Caco-2 (cell line): ENCODE results near the gene MOB2. TPM values are rescaled to one million over a fixed set of nuclear protein-coding genes. Genes with fewer than 3 reads are reported as not detected.

ENCODE experiments used
- BruUV-seq: library from RNA; stranded (reverse); fragments of 400-500 nt; replicated peaks from 2 replicates; lab custom pipeline; 2021; lab: Mats Ljungman, UMichigan
- CTCF ChIA-PET: fragments of 300-600 bp; sonication (Branson Sonifier 250); formaldehyde crosslinking; loops from one replicate; lab custom pipeline; 2022; ENCODE audit warnings: antibody characterized with exemption; lab: Charles Lee
- POLR2A ChIA-PET: fragments of 300-600 bp; sonication (Branson Sonifier 250); formaldehyde crosslinking; loops from one replicate; lab custom pipeline; 2022; ENCODE audit warnings: antibody characterized with exemption; lab: Charles Lee
- DNase-seq, 2 experiments: peaks; one replicate each; pipeline versions ENCODE4 v3.0.0 to v3.0.0-alpha.2; 2020 to 2022
- H3K27me3 ChIP-seq: replicated peaks from 2 replicates; pipeline ENCODE4 v1.6.0; 2011; ENCODE audit warnings: low read length; ENCODE audit not compliant: control insufficient read depth, insufficient read depth
- H3K36me3 ChIP-seq: 2 replicates; pipeline ENCODE4 v1.5.1; 2011; ENCODE audit warnings: low read length; ENCODE audit not compliant: control insufficient read depth, insufficient read depth
- H3K4me1 ChIP-seq: fragments of 250-450 bp; sonication (Bioruptor Pico); 2 replicates; pipeline ENCODE4 v1.5.1; 2020; ENCODE audit warnings: mild to moderate bottlenecking
- H3K4me3 ChIP-seq: 2 replicates; pipeline ENCODE4 v1.5.1; 2011; ENCODE audit warnings: low read depth, mild to moderate bottlenecking, control low read depth, low read length
- H3K9me3 ChIP-seq: fragments of 250-450 bp; sonication (Bioruptor Pico); 2 replicates; pipeline ENCODE4 v1.5.1; 2020; ENCODE audit warnings: mild to moderate bottlenecking, moderate library complexity
- H3K27ac Mint-ChIP-seq: one replicate; pipeline ENCODE4 v1.8.0; 2022; ENCODE audit warnings: mixed read lengths; ENCODE audit not compliant: unreplicated experiment
- H3K27me3 Mint-ChIP-seq: one replicate; pipeline ENCODE4 v1.8.0; 2022; ENCODE audit warnings: mixed read lengths; ENCODE audit not compliant: insufficient read depth, unreplicated experiment
- H3K36me3 Mint-ChIP-seq: one replicate; pipeline ENCODE4 v1.8.0; 2022; ENCODE audit warnings: mild to moderate bottlenecking, mixed read lengths; ENCODE audit not compliant: insufficient read depth, unreplicated experiment
- H3K4me1 Mint-ChIP-seq: one replicate; pipeline ENCODE4 v1.8.0; 2022; ENCODE audit warnings: low read depth, mixed read lengths; ENCODE audit not compliant: unreplicated experiment
- H3K4me3 Mint-ChIP-seq: one replicate; pipeline ENCODE4 v1.8.0; 2022; ENCODE audit warnings: mild to moderate bottlenecking, moderate library complexity, mixed read lengths; ENCODE audit not compliant: unreplicated experiment
- H3K9me3 Mint-ChIP-seq: one replicate; pipeline ENCODE4 v1.8.0; 2022; ENCODE audit warnings: mixed read lengths; ENCODE audit not compliant: unreplicated experiment
- intact Hi-C: fragments of 100-400 bp; cut with micrococcal nuclease; formaldehyde crosslinking; loops from one replicate; pipeline ENCODE4 v1.10.0; 2022; ENCODE audit not compliant: unreplicated experiment
- total RNA-seq: library from RNA; stranded (reverse); gene quantifications from 2 replicates; pipeline ENCODE4 v1.2.3, GENCODE V29; 2022
- TF ChIP-seq, protein P1 (sequence below), 2 experiments: fragments of 200-600 bp in 1 of 2; IDR thresholded peaks; 1 replicate in 1 of 2; 2 replicates in 1 of 2; pipeline versions ENCODE4 v1.5.1 to v1.8.0; 2011 to 2022; ENCODE audit warnings: antibody characterized with exemption in 1 of 2, control low read depth in 1 of 2, inconsistent platforms in 1 of 2, low read depth in 1 of 2, low read length in 1 of 2, mild to moderate bottlenecking in 1 of 2, moderate library complexity in 1 of 2; ENCODE audit not compliant: insufficient read depth in 1 of 2, severe bottlenecking in 1 of 2, unreplicated experiment in 1 of 2

Gene MOB2
- total RNA-seq, 1 experiment from 2014 or later, result 32.7 TPM

DNA sequence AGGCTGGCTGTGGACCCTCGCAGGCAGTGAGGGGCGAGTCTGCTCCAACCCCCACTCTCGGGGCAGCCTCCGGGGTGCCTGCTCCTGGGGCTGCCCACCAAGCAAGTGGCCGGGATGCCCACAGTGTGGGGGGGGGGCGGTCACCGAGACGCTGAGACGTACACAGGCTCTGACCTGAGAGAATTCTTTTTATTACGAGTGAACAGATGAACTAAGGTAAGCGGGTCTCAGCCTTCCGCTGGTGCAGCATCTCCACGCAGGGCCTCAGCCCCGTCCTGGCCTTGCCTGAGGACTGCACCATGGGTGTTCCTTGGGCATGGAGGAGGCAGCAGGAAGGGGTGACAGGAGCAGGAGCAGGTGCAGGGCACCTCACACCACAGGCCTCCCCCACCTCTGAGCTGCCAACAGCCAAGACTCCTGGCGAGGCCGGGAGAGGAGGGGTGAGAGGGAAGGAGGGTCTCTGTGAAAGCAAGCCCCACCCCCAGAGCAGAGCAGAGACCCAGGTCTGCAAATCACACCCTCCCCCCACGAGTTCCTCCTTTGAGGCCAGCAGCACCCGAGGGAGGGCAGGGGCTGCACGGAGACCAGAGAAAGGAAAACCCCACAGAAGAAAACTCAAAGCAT, 17.2 kb downstream of the MOB2 start:
- POLR2A ChIA-PET, result no interaction called here
- intact Hi-C loops, result no loop called here

DNA sequence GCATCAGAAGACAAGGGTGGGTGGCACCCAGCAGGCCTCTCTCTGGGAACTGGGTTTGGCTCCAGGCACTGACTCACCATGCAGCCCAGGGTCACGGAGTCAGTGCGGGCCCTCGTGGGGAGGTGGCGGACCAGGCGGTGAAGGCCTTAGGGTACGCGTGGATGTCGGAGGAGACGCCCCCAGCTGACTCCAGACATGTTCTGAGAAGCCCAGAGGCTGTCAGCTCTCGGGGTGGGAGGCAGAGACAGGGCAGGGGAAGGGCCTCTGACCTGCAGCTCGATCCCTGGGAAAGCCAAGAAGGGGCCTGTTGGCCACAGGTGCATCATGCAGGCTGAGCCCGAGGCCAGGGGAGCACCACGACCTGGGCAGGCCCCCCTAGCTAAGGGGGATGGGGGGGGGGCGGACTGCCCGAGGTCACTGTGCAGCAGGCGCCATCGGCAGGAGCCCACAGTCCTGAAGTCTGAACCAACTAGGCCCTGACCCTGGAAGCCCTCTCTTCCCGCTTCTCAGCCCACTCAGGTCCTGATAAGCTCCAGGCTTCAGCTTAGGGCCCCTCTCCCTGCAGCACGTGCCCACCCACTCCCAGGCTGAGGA, 18.0 kb downstream of the MOB2 start:
- no peaks in the 10 kb centered on the region for H3K27me3 Mint-ChIP-seq
- intact Hi-C loops, result no loop called here
- CTCF ChIA-PET, result interaction anchor here (1.0 kb wide), 1 partner anchor 106 kb away, joined by 3 read pairs; no protein-coding TSS in a partner anchor
- no peaks in the 10 kb centered on the region for H3K4me1 ChIP-seq
- peaks cover 43% of the 10 kb centered on the region for H3K36me3 Mint-ChIP-seq
- peaks cover 6% of the 10 kb centered on the region for H3K4me1 Mint-ChIP-seq
- no peaks in the 10 kb centered on the region for H3K36me3 ChIP-seq
- no peak overlapping the region for H3K4me3 Mint-ChIP-seq
- no peaks in the 10 kb centered on the region for H3K9me3 ChIP-seq
- H3K9me3 Mint-ChIP-seq, result no peaks in the 10 kb centered on the region
- TF ChIP-seq, protein P1, sequence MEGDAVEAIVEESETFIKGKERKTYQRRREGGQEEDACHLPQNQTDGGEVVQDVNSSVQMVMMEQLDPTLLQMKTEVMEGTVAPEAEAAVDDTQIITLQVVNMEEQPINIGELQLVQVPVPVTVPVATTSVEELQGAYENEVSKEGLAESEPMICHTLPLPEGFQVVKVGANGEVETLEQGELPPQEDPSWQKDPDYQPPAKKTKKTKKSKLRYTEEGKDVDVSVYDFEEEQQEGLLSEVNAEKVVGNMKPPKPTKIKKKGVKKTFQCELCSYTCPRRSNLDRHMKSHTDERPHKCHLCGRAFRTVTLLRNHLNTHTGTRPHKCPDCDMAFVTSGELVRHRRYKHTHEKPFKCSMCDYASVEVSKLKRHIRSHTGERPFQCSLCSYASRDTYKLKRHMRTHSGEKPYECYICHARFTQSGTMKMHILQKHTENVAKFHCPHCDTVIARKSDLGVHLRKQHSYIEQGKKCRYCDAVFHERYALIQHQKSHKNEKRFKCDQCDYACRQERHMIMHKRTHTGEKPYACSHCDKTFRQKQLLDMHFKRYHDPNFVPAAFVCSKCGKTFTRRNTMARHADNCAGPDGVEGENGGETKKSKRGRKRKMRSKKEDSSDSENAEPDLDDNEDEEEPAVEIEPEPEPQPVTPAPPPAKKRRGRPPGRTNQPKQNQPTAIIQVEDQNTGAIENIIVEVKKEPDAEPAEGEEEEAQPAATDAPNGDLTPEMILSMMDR (IDR thresholded peaks at IDR 0.05; ENCODE audit: insufficient read depth in 1 of 2, low read depth in 1 of 2, low read length in 1 of 2, severe bottlenecking in 1 of 2, unreplicated experiment in 1 of 2), result no peak
- no peak overlapping the region for H3K27ac Mint-ChIP-seq
- H3K27me3 ChIP-seq, result no peaks in the 10 kb centered on the region
- no TSS peak for BruUV-seq
- POLR2A ChIA-PET, result no interaction called here
- no peak for DNase-seq
- no peak overlapping the region for H3K4me3 ChIP-seq

More for the DNA sequence above, 17.2 kb downstream of the MOB2 start:
- H3K27ac Mint-ChIP-seq, result no peak overlapping the region
- no peaks in the 10 kb centered on the region for H3K36me3 ChIP-seq
- no peak overlapping the region for H3K4me3 Mint-ChIP-seq
- H3K4me3 ChIP-seq, result no peak overlapping the region
- peaks cover 45% of the 10 kb centered on the region for H3K36me3 Mint-ChIP-seq
- BruUV-seq, result TSS peak; percentile 53
- H3K27me3 ChIP-seq, result no peaks in the 10 kb centered on the region
- no peaks in the 10 kb centered on the region for H3K9me3 Mint-ChIP-seq
- TF ChIP-seq, protein P1 (IDR thresholded peaks at IDR 0.05; ENCODE audit: insufficient read depth in 1 of 2, low read depth in 1 of 2, low read length in 1 of 2, severe bottlenecking in 1 of 2, unreplicated experiment in 1 of 2), result no peak
- peaks cover 6% of the 10 kb centered on the region for H3K4me1 Mint-ChIP-seq
- no peaks in the 10 kb centered on the region for H3K9me3 ChIP-seq
- H3K4me1 ChIP-seq, result no peaks in the 10 kb centered on the region
- CTCF ChIA-PET, result no interaction called here
- no peak for DNase-seq
- no peaks in the 10 kb centered on the region for H3K27me3 Mint-ChIP-seq

DNA sequence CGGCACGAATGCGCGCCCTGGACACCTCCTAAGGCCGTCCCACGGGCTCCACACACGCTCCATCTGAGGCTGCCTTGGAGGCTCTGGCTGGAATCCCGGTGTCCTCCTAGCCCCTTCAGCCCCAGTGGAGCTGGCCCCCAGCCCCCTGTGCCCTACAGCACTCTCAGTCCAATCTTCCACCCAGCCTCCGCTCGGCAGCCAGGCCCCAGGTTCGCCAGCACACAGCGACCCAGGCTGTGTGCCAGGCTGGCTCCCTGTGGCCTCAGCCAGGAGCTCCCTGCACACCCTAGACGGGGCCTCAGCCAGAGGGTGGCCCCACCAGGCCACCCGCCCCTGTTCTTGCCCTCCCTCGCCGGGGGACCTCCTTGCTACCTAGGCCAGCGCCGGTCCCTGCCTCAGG, 18.6 kb downstream of the MOB2 start:
- no peaks in the 10 kb centered on the region for H3K27me3 Mint-ChIP-seq
- H3K4me1 Mint-ChIP-seq, result peaks cover 6% of the 10 kb centered on the region
- Histone ChIP-seq H3K4me3 (no peak overlapping the region), H3K9me3 (no peaks in the 10 kb centered on the region), H3K36me3 (no peaks in the 10 kb centered on the region), H3K27me3 (no peaks in the 10 kb centered on the region), H3K4me1 (no peaks in the 10 kb centered on the region)
- no peaks in the 10 kb centered on the region for H3K9me3 Mint-ChIP-seq
- POLR2A ChIA-PET, result no interaction called here
- DNase-seq, result no peak
- H3K36me3 Mint-ChIP-seq, result peaks cover 48% of the 10 kb centered on the region
- TF ChIP-seq, protein P1 (IDR thresholded peaks at IDR 0.05; ENCODE audit: insufficient read depth in 1 of 2, low read depth in 1 of 2, low read length in 1 of 2, severe bottlenecking in 1 of 2, unreplicated experiment in 1 of 2), result no peak
- intact Hi-C loops, result no loop called here
- BruUV-seq, result no TSS peak
- no peak overlapping the region for H3K4me3 Mint-ChIP-seq
- no peak overlapping the region for H3K27ac Mint-ChIP-seq
- CTCF ChIA-PET, result interaction anchor here (1.0 kb wide), 1 partner anchor 107 kb away, joined by 3 read pairs; no protein-coding TSS in a partner anchor
